Transverse colon (tissue), 4 donors: Measurements from ENCODE around the gene PHF12. TPM values are rescaled to one million over a fixed set of nuclear protein-coding genes. Genes with fewer than 3 reads are reported as not detected.
"Not testable (repeated sequence)": the region's sequence is repeated elsewhere in the genome, so short reads cannot be mapped to it uniquely, and the experiment has no call there.

Experiments
- DNase-seq: peaks from one replicate; pipeline ENCODE4 v3.0.0-alpha.2; 2019
- H3K27ac ChIP-seq, 4 donors: fragments of 200-600 bp; sonication (generic); 2 replicates each; pipeline ENCODE4 v1.5.1; 2016 to 2018; ENCODE audit warnings: inconsistent platforms in 4 of 4
- H3K27me3 ChIP-seq: fragments of 200-600 bp; sonication (generic); 2 replicates; pipeline ENCODE4 v1.5.1; 2017; ENCODE audit warnings: inconsistent platforms
- H3K36me3 ChIP-seq, 4 donors: fragments of 200-600 bp; sonication (generic); 2 replicates each; pipeline ENCODE4 v1.5.1; 2017 to 2019; ENCODE audit warnings: inconsistent platforms in 4 of 4
- H3K4me1 ChIP-seq, 4 donors: fragments of 200-600 bp; sonication (generic); 2 replicates each; pipeline ENCODE4 v1.5.1; 2017 to 2020; ENCODE audit warnings: inconsistent platforms in 4 of 4
- H3K4me3 ChIP-seq, 4 donors: fragments of 200-600 bp; sonication (generic); 1 replicate in 1 of 4; 2 replicates in 3 of 4; pipeline versions ENCODE4 v1.5.1 to v1.6.1; 2017 to 2019; ENCODE audit warnings: inconsistent platforms in 4 of 4
- H3K9me3 ChIP-seq, 2 donors: fragments of 200-600 bp; sonication (generic); 2 replicates each; pipeline ENCODE4 v1.5.1; 2017 to 2019; ENCODE audit warnings: inconsistent platforms in 2 of 2
- CTCF ChIP-seq, 5 experiments: fragments of 200-600 bp in 3 of 5; fragments of 450-650 bp in 2 of 5; sonication (generic) in 3 of 5; IDR thresholded peaks; 1 replicate in 2 of 5; 2 replicates in 3 of 5; pipeline ENCODE4 v1.5.1; 2016 to 2017; ENCODE audit warnings: antibody characterized with exemption in 5 of 5, inconsistent platforms in 3 of 5, mild to moderate bottlenecking in 2 of 5, moderate library complexity in 1 of 5
- EP300 ChIP-seq: sonication (generic); formaldehyde crosslinking; IDR thresholded peaks from one replicate; pipeline ENCODE4 v1.6.1; 2017; ENCODE audit warnings: antibody characterized with exemption, low read depth
- POLR2A ChIP-seq: fragments of 450-650 bp; IDR thresholded peaks from one replicate; pipeline ENCODE4 v1.6.1; 2016; ENCODE audit warnings: antibody characterized with exemption, mild to moderate bottlenecking, moderate library complexity
- POLR2AphosphoS5 ChIP-seq, 3 donors: sonication (generic); formaldehyde crosslinking; IDR thresholded peaks; one replicate each; pipeline ENCODE4 v1.6.1; 2016; ENCODE audit warnings: antibody characterized with exemption in 3 of 3
- WGBS, 2 donors: methylation state at CpG; one replicate each; pipeline ENCODE4 v1.1.5; 2018; ENCODE audit warnings: low coverage in 1 of 2; 5-methylcytosine and 5-hydroxymethylcytosine counted together
- in situ Hi-C, 4 donors: fragments of 200-750 bp; cut with MboI; loops; one replicate each; pipeline versions ENCODE4 v1.15.0 to v1.15.1; 2017; ENCODE audit warnings: low sequenced_read_pairs in 3 of 4, low pct_ligation_motif_present in 1 of 4, low pct_unique_long_range_greater_than_20kb in 1 of 4
- intact Hi-C: fragments of 100-400 bp; cut with DNase I; formaldehyde crosslinking; loops from one replicate; pipeline ENCODE4 v1.15.1; 2023; ENCODE audit warnings: low total_unique reads
- total RNA-seq, 4 donors: library from RNA; depleted of rRNA; stranded (reverse); fragments of >200 nt; gene quantifications; one replicate each; pipeline ENCODE4 v1.1.0, GENCODE V29; 2016

The PHF12 gene
- total RNA-seq, 4 donors from 2014 or later = 43.5 to 134 (median 60.5) TPM

GRCh38 chr17:28896491-28896883, 54.8 kb downstream of the PHF12 start:
- Histone ChIP-seq H3K36me3 (no peaks in the 10 kb centered on the region), H3K4me3 (peak overlapping the region; percentile 66 to 85 (median 72)), H3K9me3 (no peaks in the 10 kb centered on the region), H3K4me1 (peaks cover 14 to 51% (median 36%) of the 10 kb centered on the region in 4 donors), H3K27me3 (no peaks in the 10 kb centered on the region), H3K27ac (peak overlapping the region; percentile 89 to 97 (median 92))
- intact Hi-C loops (no loop called here), in situ Hi-C loops (loop anchor here in 1 of 4 donors (25.0 kb wide), 1 partner anchor 134 kb away; no protein-coding TSS in a partner anchor)
- 13% methylated on average over 5 of the region's 5 CpGs; no CpG with 5 or more reads in 1 of the 2 donors for WGBS, 2 donors
- no peak for TF ChIP-seq CTCF (IDR thresholded peaks at IDR 0.05)
- no peak for DNase-seq

- Histone ChIP-seq H3K4me3 (peak overlapping the region in 2 of 4 donors; percentile 66 to 76), H3K27ac (peak overlapping the region; percentile 89 to 97 (median 92)), H3K9me3 (no peaks in the 10 kb centered on the region), H3K36me3 (no peaks in the 10 kb centered on the region), H3K27me3 (no peaks in the 10 kb centered on the region), H3K4me1 (peaks cover 14 to 47% (median 35%) of the 10 kb centered on the region in 4 donors)
- intact Hi-C loops = no loop called here
- in situ Hi-C loops = loop anchor here in 1 of 4 donors (25.0 kb wide), 1 partner anchor 134 kb away; no protein-coding TSS in a partner anchor
- no peak for DNase-seq
- TF ChIP-seq CTCF (IDR thresholded peaks at IDR 0.05) (no peak), EP300 (no peak), POLR2A (no peak), POLR2AphosphoS5 (IDR thresholded peaks at IDR 0.05) (no peak)
- WGBS, 2 donors = 45% methylated on average over 3 of the region's 3 CpGs; no CpG with 5 or more reads in 1 of the 2 donors
Measured at GRCh38 chr17:28895794-28896447, 55.4 kb downstream of the PHF12 start.

- H3K9me3 ChIP-seq, intact Hi-C loops, H3K36me3 ChIP-seq, H3K27me3 ChIP-seq, H3K4me3 ChIP-seq: not testable (repeated sequence)
- in situ Hi-C loops = loop anchor here in 1 of 4 donors (25.0 kb wide), 1 partner anchor 131 kb away; no protein-coding TSS in a partner anchor
- WGBS, 2 donors = 54 to 56% methylated on average over 9 to 16 of the region's 16 CpGs
- peaks cover 14 to 46% (median 35%) of the 10 kb centered on the region in 4 donors for H3K4me1 ChIP-seq
- peak; percentile 49 for DNase-seq
- H3K27ac ChIP-seq = peak overlapping the region; percentile 60 to 77 (median 70)
Measured at GRCh38 chr17:28893248-28894183, 57.8 kb downstream of the PHF12 start.

- Histone ChIP-seq H3K27me3 (no peaks in the 10 kb centered on the region), H3K36me3 (no peaks in the 10 kb centered on the region), H3K4me3 (no peak overlapping the region), H3K27ac (peak overlapping the region in 1 of 4 donors; percentile 77), H3K9me3 (no peaks in the 10 kb centered on the region), H3K4me1 (peaks cover 8 to 38% (median 26%) of the 10 kb centered on the region in 4 donors)
- intact Hi-C loops (no loop called here), in situ Hi-C loops (loop anchor here in 1 of 4 donors (25.0 kb wide), 1 partner anchor 130 kb away; no protein-coding TSS in a partner anchor)
- no peak for DNase-seq
- WGBS, 2 donors = 86% methylated on average over 4 of the region's 4 CpGs; no CpG with 5 or more reads in 1 of the 2 donors
- no peak for TF ChIP-seq CTCF (IDR thresholded peaks at IDR 0.05)
- no peak for TF ChIP-seq POLR2AphosphoS5 (IDR thresholded peaks at IDR 0.05)
- TF ChIP-seq EP300 = no peak
- TF ChIP-seq POLR2A = no peak
Measured at GRCh38 chr17:28892024-28892423, 59.3 kb downstream of the PHF12 start.
